HG03432 (cell line): Measurements from ENCODE around the gene GAST.

Source experiments
- ATAC-seq: cut with Tn5 transposase; IDR thresholded peaks from one replicate; pipeline ENCODE4 v1.9.1; 2021; ENCODE audit warnings: mild to moderate bottlenecking, moderate library complexity; ENCODE audit not compliant: unreplicated experiment

Gene GAST

GRCh38 chr17:41707803-41708669 lies 4.1 kb upstream of the GAST start:
- ATAC-seq, result no peak

DNA sequence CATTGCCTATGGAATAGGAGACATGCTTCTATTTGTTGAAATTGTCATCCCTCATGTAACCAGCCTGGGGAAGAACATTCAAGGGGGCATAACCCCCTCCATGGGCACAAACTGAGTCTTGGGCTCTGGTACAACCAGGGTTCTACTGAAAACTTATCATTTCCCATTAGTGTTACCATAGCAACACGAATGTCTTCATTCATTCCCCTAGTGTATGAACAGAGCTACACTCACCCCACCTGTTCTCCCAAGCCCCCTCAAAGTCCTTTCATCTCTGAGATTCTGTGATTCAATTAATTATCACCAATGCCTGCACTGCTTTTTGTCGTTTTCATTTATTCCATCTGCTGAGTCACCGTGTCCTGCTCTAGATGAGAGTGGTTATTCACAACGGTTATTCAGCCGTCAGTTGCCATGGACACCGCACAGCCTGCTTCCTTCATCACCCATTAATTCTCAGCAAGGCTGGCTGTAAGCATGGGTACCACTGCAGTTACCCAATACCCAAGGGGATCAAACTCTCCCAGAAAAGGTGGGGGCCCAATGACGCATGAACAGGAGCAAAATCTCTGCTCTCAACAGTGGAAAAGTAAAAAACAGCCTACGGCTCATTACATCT lies 1.6 kb upstream of the GAST start:
- ATAC-seq, result no peak

- ATAC-seq, result no peak
Measured at GRCh38 chr17:41717408-41718286, 5.5 kb downstream of the GAST start.

GRCh38 chr17:41718287-41718645 lies 6.1 kb downstream of the GAST start:
- no peak for ATAC-seq

- no peak for ATAC-seq
Measured at GRCh38 chr17:41722231-41722630, 10.1 kb downstream of the GAST start.

DNA sequence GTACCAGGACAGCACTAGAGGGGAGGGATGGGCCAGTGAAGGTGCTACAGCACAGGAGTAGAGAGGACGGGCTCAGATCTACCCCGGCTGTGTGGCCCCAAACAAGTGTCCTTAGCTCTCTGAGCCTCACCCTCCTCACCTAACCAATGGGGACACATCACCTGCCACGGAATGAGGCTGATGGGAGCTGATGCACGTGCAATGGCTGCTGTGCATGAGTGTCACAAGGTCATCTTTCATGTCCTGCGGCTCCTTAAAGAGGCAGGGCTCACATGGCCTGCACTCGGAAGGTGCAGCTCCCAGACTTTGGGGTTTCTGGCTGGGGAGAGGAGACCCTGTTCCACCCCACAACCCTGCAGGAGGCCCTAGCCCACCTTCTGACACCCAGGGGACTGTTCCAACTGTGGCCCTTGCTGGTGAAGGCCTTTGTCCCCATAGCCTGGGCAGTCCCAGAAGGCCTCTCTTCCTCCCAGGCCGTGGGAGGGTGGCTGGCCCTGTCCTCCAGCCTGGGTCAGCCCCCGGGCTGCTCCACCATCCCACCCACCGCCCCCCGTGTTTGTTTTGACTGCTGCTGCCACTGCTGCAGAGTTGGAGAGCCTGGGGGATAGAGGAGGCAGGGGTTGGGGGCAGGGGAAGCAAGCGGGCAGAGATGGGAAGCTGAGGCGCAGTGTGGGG lies 11.8 kb downstream of the GAST start:
- no peak for ATAC-seq

DNA sequence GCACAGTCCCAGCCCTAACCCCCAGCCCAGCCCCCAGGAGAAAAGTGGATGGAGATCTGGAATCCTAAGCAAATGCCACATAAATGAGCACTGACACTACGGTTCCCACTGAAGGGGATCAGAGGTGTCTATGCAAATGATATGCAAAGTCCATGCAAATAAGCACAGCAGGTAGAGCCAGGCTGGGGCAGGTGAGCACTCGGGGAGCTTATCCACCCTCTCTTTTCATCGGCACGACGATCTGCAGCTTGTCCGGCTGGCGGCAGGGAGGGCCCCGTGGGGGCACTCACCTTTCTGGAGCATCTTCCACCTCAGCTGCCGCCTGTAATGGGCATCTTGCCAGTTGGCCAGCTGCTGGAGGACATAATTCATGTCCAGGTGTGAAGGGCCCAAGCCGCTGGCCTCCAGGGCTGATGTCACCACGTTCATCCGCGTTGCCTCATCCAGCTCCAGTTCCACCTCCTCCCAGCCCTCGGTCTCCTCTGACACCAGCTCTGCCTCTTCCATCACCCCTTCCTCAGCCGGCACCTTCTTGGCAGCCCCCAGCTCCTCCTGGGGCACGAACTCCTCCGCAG lies 12.4 kb downstream of the GAST start:
- ATAC-seq, result no peak

GRCh38 chr17:41725134-41725533 lies 13.0 kb downstream of the GAST start:
- ATAC-seq, result no peak

DNA sequence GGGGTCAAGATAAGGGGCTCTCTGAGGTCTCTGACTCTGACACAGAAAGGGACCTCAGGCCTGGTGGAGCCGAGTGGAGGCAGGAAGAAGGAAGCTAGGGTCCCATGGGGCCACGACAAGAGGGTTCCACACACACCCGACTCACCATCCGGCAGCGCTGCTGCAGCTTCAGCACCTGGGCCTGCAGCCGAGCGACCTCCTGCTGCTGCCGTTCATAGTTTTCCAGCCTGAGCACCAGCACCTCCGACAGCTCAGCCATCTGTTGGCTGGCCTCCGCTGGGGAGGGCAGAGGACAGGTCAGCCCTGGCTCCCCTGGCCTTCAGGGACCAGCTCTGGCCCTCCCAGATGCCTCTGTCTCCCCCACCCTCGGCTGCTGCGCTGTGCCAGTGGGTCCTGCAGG lies 15.9 kb downstream of the GAST start:
- no peak for ATAC-seq

DNA sequence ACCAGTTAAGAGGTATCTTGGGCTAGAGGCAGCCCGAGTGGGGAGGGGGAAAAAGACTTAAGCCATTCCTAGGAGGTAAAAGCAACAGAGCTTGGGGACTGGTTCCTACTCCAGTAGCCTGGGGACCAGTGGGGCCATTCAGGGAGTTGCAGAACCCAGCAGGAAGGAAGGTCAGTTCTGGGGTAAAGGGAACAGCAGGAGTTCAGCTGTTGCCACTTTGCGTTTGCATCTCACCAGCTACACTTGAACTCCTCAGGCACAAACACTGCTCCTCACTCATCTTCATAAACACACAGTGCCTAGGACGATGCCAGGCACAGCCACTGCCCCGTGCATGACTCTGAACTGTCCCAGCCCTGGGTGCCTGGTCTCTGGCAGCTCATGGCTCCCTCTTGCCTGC lies 18.3 kb downstream of the GAST start:
- no peak for ATAC-seq

DNA sequence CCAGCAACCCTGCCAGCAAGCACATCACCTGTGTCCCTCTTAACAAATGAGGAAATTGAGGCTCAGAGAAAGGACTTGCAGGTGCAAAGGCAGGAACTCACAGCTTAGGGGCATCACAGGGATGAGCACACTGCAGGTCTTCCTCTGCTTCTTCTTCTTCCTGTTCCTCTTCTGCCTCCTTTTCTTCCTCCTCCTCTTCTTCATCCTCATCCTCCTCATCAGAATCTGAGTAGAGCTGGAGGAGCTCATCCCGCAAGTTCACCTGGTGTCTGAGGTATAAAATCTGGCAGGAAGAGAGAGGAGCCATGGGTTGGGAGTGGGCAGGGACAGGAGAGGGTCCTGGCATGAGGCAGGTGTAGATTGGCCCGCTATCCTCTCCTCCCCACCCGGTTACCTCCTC lies 19.7 kb downstream of the GAST start:
- no peak for ATAC-seq

- ATAC-seq, result no peak
Measured at GRCh38 chr17:41733348-41734138, 21.4 kb downstream of the GAST start.

GRCh38 chr17:41734139-41734948 lies 22.2 kb downstream of the GAST start, which contains the start of gene HAP1:
TSS of gene HAP1 (minus strand) at chr17:41734643. CDS start at chr17:41734634, 9 bp downstream.
- ATAC-seq, result no peak

- ATAC-seq, result no peak
Measured at GRCh38 chr17:41734949-41735313, 22.8 kb downstream of the GAST start.

GRCh38 chr17:41735744-41736143 lies 23.6 kb downstream of the GAST start:
- no peak for ATAC-seq

DNA sequence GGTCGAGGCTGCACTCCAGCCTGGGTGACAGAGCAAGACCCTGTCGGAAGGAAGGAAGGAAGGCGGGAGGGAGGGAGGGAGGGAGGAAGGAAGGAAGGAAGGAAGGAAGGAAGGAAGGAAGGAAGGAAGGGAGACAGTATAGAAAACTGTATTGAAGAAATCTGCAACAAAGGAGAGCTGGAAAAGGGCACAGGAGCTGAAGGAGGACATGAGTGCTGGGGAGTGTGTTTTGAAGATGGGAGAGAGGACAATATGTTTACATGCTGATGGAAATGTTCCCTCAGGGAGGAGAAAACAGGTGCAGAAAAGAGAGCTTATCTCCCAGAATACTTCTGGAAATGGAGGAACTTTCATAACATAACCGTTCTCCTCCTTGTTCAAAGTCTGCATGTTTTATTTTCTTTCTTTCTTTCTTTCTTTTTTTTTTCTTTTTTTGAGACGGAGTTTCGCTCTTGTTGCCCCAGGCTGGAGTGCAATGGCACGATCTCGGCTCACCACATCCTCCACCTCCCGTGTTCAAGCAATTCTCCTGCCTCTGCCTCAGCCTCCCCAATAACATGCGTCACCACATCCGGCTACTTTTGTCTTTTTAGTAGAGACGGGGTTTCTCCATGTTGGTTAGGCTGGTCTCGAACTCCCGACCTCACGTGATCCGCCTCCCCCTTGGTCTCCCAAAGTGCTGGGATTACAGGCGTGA lies 25.0 kb downstream of the GAST start:
- no peak for ATAC-seq

GRCh38 chr17:41737680-41738023 lies 25.5 kb downstream of the GAST start:
- no peak for ATAC-seq

DNA sequence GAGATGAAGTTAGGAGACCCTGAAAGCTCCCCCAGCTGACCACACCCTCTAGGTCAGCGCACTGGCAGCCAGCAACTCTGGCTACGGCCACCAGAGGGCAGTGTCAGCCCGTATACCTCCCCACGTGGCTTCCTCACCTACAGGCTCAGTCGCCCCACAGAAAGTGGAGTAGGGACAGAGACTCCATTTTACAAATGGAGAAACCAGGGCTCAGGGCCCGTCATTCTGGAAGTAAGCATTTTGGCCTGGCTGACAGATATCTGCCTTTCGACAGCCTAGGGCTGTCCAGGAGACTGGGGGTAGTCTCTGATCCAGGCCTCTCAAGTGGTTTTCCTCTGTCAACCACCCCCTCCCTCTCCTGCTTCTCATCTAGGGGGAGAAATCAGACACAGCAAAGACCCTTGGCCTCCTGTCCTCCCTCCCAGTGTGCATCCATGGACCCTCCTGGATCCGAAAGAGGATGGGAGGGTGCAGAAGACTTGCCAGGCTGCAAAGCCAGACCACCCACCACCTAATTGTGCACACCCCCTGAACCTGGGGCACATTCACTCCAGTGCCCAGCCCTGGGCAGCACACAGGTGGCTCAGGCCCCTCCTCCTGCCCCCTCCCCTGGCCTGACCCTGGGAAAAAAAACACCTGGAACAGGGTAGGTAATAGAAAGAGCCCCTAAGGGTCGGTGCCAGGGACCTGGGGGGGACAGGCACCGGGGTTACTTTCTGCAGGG lies 26.1 kb downstream of the GAST start:
- ATAC-seq, result no peak
